ENCODE data around the gene NT5C3A. TPM values are rescaled to one million over a fixed set of nuclear protein-coding genes. Genes with fewer than 3 reads are reported as not detected.

Gene NT5C3A
- total and polyA plus RNA-seq, 9 of the 15 experiments (the other 6 are each of a cell fraction or from before 2014, with no cell fraction given) = 18.6 to 60.1 (median 40.0) TPM

DNA sequence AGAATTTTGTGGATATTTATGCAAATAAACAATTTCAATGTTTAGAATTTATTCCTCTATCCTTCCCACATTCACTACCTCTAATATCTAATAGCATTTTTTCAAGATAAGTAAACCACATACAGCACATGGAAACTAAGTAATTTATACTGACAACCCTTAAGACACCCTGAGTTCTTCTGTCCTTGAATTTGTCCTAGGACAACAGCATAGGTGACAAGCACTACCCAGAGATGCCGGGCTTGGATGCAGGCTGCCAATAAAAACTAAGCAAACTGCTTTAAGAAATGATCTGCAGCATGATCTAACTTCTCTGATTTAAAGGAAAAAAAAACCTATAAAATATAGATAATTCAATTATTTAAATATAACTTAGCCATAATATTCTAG is 22.7 kb downstream of the NT5C3A start (continued):
- TF ChIP-seq, protein P1, sequence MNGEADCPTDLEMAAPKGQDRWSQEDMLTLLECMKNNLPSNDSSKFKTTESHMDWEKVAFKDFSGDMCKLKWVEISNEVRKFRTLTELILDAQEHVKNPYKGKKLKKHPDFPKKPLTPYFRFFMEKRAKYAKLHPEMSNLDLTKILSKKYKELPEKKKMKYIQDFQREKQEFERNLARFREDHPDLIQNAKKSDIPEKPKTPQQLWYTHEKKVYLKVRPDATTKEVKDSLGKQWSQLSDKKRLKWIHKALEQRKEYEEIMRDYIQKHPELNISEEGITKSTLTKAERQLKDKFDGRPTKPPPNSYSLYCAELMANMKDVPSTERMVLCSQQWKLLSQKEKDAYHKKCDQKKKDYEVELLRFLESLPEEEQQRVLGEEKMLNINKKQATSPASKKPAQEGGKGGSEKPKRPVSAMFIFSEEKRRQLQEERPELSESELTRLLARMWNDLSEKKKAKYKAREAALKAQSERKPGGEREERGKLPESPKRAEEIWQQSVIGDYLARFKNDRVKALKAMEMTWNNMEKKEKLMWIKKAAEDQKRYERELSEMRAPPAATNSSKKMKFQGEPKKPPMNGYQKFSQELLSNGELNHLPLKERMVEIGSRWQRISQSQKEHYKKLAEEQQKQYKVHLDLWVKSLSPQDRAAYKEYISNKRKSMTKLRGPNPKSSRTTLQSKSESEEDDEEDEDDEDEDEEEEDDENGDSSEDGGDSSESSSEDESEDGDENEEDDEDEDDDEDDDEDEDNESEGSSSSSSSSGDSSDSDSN (IDR thresholded peaks at IDR 0.05; ENCODE audit: borderline replicate concordance in 1 of 2, low read depth in 2 of 2, low read length in 2 of 2) = no peak

DNA sequence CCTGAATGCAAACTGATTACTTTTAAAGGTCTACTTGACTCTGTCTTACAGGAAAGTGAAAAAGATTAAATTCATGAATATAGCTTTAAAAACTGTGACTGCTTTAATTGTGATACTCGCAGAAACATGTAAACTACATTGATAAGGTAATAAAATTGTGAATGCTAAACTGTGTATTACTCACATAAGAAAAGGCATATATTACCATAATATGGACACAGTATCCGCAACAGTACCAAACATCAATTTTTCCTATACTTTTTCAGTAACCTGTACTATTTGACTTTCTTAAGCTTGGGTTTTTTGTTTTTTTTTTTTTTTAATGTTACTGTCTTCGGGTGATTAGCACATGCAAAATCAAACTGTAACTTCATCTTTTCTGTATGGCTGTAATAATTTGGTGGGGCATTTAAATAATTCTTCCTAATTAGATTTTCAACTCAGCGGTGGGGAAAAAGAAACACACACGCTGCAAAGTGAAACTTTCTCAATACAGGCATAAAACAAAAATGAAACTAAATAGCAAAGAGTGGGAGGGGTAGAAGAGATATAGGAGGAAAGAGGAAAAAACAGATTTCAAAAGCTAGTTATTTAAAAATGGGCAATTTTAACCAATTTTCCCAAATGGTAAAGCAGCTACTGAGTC is 23.2 kb downstream of the NT5C3A start:
- Histone ChIP-seq H3K4me3 (no peak overlapping the region), H3K9me1 (ENCODE audit: control insufficient read depth, insufficient read depth, low read length) (no peaks in the 10 kb centered on the region), H3K79me2 (ENCODE audit: control insufficient read depth, insufficient read depth, low read length) (peaks cover 95% of the 10 kb centered on the region), H3K9ac (ENCODE audit: insufficient read depth in 1 of 2, low read depth in 2 of 2, low read length in 2 of 2) (no peak overlapping the region; a peak in 1 of 4 replicates), H3K4me1 (replicated peaks in 1 of 2; ENCODE audit: control insufficient read depth in 2 of 2, insufficient read depth in 2 of 2, low read length in 2 of 2) (peaks cover 8 to 20% of the 10 kb centered on the region in 2 experiments; a peak in 3 of 5 replicates), H3K27me3 (ENCODE audit: control insufficient read depth in 2 of 2, insufficient read depth in 2 of 2, low read length in 2 of 2) (no peaks in the 10 kb centered on the region), H3K4me2 (ENCODE audit: insufficient read depth, low read length) (no peak overlapping the region; the same call in 1 of the 2 replicates), H3K36me3 (ENCODE audit: control insufficient read depth, insufficient read depth, low read length) (peaks cover 9% of the 10 kb centered on the region; the same call in 2 of the 3 replicates), H4K20me1 (replicated peaks; ENCODE audit: control insufficient read depth, insufficient read depth, low read length) (peaks cover 6% of the 10 kb centered on the region), H2AFZ (ENCODE audit: low read depth, low read length) (no peak overlapping the region), H3K27ac (ENCODE audit: extremely low read depth, low read depth, low read length) (no peak overlapping the region), H3K9me3 (replicated peaks; ENCODE audit: control insufficient read depth, insufficient read depth, low read depth, low read length) (no peaks in the 10 kb centered on the region)
- DNase-seq (ENCODE audit: extremely low read depth in 1 of 4, low spot score in 3 of 4) (no peak), FAIRE-seq (no peak), ATAC-seq (no peak)
- CTCF ChIA-PET (ENCODE audit: low intra/inter-chr PET ratio) = no interaction called here
- POLR2A ChIA-PET = interaction anchor here (1.1 to 1.6 kb wide), 5 partner anchors 9 to 64 kb away, joined by 3 to 6 read pairs (median 5); no protein-coding TSS in a partner anchor
- in situ Hi-C loops (cut with MboI) (no loop called here), intact Hi-C loops (cut with micrococcal nuclease) (no loop called here)
- WGBS (ENCODE audit: insufficient coverage, low coverage, missing lambda C conversion rate) = 44% methylated on average over 5 of the region's 5 CpGs
- BruUV-seq (replicated peaks) = no TSS peak
- TF ChIP-seq FOXK1 (CRISPR knock-in tag; IDR thresholded peaks at IDR 0.05; ENCODE audit: borderline replicate concordance) (no peak), HDAC6 (IDR thresholded peaks at IDR 0.05; ENCODE audit: low read depth, low read length) (no peak), POLR2AphosphoS5 (IDR thresholded peaks at IDR 0.05; ENCODE audit: control insufficient read depth, insufficient read depth, low read depth, low read length) (no peak), RFX1 (IDR thresholded peaks at IDR 0.05) (no peak), ARNT (IDR thresholded peaks at IDR 0.05) (no peak), CREM (IDR thresholded peaks at IDR 0.05; ENCODE audit: low read depth) (no peak), NCOR1 (IDR thresholded peaks at IDR 0.05) (no peak), ZNF347 (CRISPR knock-in tag; IDR thresholded peaks at IDR 0.05; ENCODE audit: low read depth) (no peak), ZNF175 (CRISPR knock-in tag; IDR thresholded peaks at IDR 0.05; ENCODE audit: low read depth) (no peak), KLF1 (tag; IDR thresholded peaks at IDR 0.05) (no peak), SP1 (CRISPR knock-in tag; IDR thresholded peaks at IDR 0.05) (no peak)
- TF ChIP-seq, protein P2, sequence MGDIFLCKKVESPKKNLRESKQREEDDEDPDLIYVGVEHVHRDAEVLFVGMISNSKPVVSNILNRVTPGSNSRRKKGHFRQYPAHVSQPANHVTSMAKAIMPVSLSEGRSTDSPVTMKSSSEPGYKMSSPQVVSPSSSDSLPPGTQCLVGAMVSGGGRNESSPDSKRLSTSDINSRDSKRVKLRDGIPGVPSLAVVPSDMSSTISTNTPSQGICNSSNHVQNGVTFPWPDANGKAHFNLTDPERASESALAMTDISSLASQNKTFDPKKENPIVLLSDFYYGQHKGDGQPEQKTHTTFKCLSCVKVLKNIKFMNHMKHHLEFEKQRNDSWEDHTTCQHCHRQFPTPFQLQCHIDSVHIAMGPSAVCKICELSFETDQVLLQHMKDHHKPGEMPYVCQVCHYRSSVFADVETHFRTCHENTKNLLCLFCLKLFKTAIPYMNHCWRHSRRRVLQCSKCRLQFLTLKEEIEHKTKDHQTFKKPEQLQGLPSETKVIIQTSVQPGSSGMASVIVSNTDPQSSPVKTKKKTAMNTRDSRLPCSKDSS (IDR thresholded peaks at IDR 0.05; ENCODE audit: low read depth, partially characterized antibody) = no peak
- TF ChIP-seq, protein P3, sequence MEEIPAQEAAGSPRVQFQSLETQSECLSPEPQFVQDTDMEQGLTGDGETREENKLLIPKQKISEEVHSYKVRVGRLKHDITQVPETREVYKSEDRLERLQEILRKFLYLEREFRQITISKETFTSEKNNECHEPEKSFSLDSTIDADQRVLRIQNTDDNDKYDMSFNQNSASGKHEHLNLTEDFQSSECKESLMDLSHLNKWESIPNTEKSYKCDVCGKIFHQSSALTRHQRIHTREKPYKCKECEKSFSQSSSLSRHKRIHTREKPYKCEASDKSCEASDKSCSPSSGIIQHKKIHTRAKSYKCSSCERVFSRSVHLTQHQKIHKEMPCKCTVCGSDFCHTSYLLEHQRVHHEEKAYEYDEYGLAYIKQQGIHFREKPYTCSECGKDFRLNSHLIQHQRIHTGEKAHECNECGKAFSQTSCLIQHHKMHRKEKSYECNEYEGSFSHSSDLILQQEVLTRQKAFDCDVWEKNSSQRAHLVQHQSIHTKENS (CRISPR knock-in tag; IDR thresholded peaks at IDR 0.05) = no peak
